HCT116 (cell line): ENCODE measurements around the gene AMBP. TPM values are rescaled to one million over a fixed set of nuclear protein-coding genes. Genes with fewer than 3 reads are reported as not detected.

Experiments used
- ATAC-seq: fragments of 200-7000 bp; cut with Tn5 transposase; 2 replicates; pipeline ENCODE4 v1.9.1; 2020; ENCODE audit warnings: mild to moderate bottlenecking, moderate library complexity
- BruUV-seq: library from RNA; stranded (reverse); fragments of 400-500 nt; replicated peaks from 2 replicates; lab custom pipeline; 2021; lab: Mats Ljungman, UMichigan
- CTCF ChIA-PET: fragments of 300-600 bp; sonication (Branson Sonifier 250); formaldehyde crosslinking; loops from one replicate; lab custom pipeline; 2021; ENCODE audit warnings: antibody characterized with exemption; lab: Charles Lee
- POLR2A ChIA-PET: fragments of 300-600, 350-600 bp; sonication (Branson Sonifier 250); formaldehyde crosslinking; loops from one replicate; lab custom pipeline; 2021; ENCODE audit warnings: antibody characterized with exemption; lab: Charles Lee
- RAD21 ChIA-PET, 2 experiments: fragments of 300-600 bp; sonication (Branson Sonifier 250); formaldehyde crosslinking; loops; one replicate each; lab custom pipeline; 2023; ENCODE audit warnings: low total read pairs in 2 of 2; ENCODE audit not compliant: uncharacterized antibody in 2 of 2, unreplicated experiment in 2 of 2, low non-redundant PET in 1 of 2; lab: Charles Lee
- DNase-seq: peaks from one replicate; pipeline ENCODE4 v3.0.0-alpha.2; 2010; ENCODE audit warnings: low read depth, low spot score
- H2AFZ ChIP-seq: fragments of 200-600 bp; shearing (Covaris generic), sonication (generic); 2 replicates; pipeline ENCODE4 v1.6.1; 2017; ENCODE audit warnings: low read depth, mixed run types, mixed read lengths, antibody characterized with exemption, low read length; ENCODE audit not compliant: poor library complexity, severe bottlenecking
- H3K27ac ChIP-seq: 2 replicates; pipeline ENCODE4 v1.5.1; 2012; ENCODE audit warnings: low read depth, low read length
- H3K27me3 ChIP-seq: fragments of 200-600 bp; sonication (generic); 2 replicates; pipeline ENCODE4 v1.6.1; 2016; ENCODE audit warnings: mixed run types, low read length, mixed read lengths; ENCODE audit not compliant: insufficient read depth
- H3K36me3 ChIP-seq, 2 experiments: fragments of 200-500 bp in 1 of 2; fragments of 200-600 bp in 1 of 2; sonication (Bioruptor generic) in 1 of 2; sonication (generic) in 1 of 2; 2 replicates each; pipeline versions ENCODE4 v1.5.1 to v1.6.1; 2014 to 2016; ENCODE audit warnings: low read length in 2 of 2, inconsistent platforms in 1 of 2, mixed read lengths in 1 of 2, mixed run types in 1 of 2; ENCODE audit not compliant: insufficient read depth in 2 of 2, control insufficient read depth in 1 of 2
- H3K4me1 ChIP-seq, 2 experiments: fragments of 200-600 bp in 1 of 2; sonication (generic) in 1 of 2; 2 replicates each; pipeline versions ENCODE4 v1.5.1 to v1.6.1; 2012 to 2017; ENCODE audit warnings: low read length in 2 of 2, inconsistent platforms in 1 of 2, mild to moderate bottlenecking in 1 of 2, mixed read lengths in 1 of 2, mixed run types in 1 of 2, moderate library complexity in 1 of 2; ENCODE audit not compliant: insufficient read depth in 2 of 2, control insufficient read depth in 1 of 2
- H3K4me2 ChIP-seq: fragments of 200-600 bp; sonication (generic); 2 replicates; pipeline ENCODE4 v1.6.1; 2017; ENCODE audit warnings: mixed run types, low read length, mixed read lengths
- H3K4me3 ChIP-seq, 2 experiments: fragments of 200-600 bp in 1 of 2; sonication (generic) in 1 of 2; replicated peaks in 1 of 2; 2 replicates each; pipeline ENCODE4 v1.5.1; 2011 to 2016; ENCODE audit warnings: low read length in 2 of 2, control low read depth in 1 of 2, low read depth in 1 of 2, mild to moderate bottlenecking in 1 of 2, mixed read lengths in 1 of 2, mixed run types in 1 of 2
- H3K79me2 ChIP-seq: fragments of 200-600 bp; sonication (generic); 2 replicates; pipeline ENCODE4 v1.6.1; 2017; ENCODE audit warnings: mild to moderate bottlenecking, mixed run types, low read length, moderate library complexity, mixed read lengths; ENCODE audit not compliant: insufficient read depth
- H3K9ac ChIP-seq: fragments of 200-600 bp; sonication (generic); 2 replicates; pipeline ENCODE4 v1.6.1; 2016; ENCODE audit warnings: low read length, mixed read lengths
- H3K9me2 ChIP-seq: fragments of 200-600 bp; sonication (generic), shearing (Covaris generic); 2 replicates; pipeline ENCODE4 v1.6.1; 2017; ENCODE audit warnings: mixed run types, mild to moderate bottlenecking, moderate library complexity; ENCODE audit not compliant: insufficient read depth
- H3K9me3 ChIP-seq, 2 experiments: fragments of 200-500 bp in 1 of 2; fragments of 200-600 bp in 1 of 2; sonication (Bioruptor generic) in 1 of 2; sonication (generic) in 1 of 2; 2 replicates each; pipeline ENCODE4 v1.6.1; 2014 to 2017; ENCODE audit warnings: low read length in 2 of 2, mixed read lengths in 2 of 2, inconsistent platforms in 1 of 2, low read depth in 1 of 2, mild to moderate bottlenecking in 1 of 2, mixed run types in 1 of 2, moderate library complexity in 1 of 2; ENCODE audit not compliant: control insufficient read depth in 1 of 2, insufficient read depth in 1 of 2
- H4K20me1 ChIP-seq: fragments of 200-600 bp; sonication (generic), shearing (Covaris generic); 2 replicates; pipeline ENCODE4 v1.6.1; 2017; ENCODE audit warnings: mixed run types, mild to moderate bottlenecking, moderate library complexity; ENCODE audit not compliant: insufficient read depth
- EGR1 ChIP-seq: IDR thresholded peaks from 2 replicates; pipeline ENCODE4 v1.6.1; 2012; ENCODE audit warnings: low read depth
- SIN3A ChIP-seq: IDR thresholded peaks from 2 replicates; pipeline ENCODE4 v1.6.1; 2012; ENCODE audit warnings: low read depth
- YY1 ChIP-seq: IDR thresholded peaks from 2 replicates; pipeline ENCODE4 v1.6.1; 2011; ENCODE audit warnings: low read length, low read depth, moderate library complexity, mild to moderate bottlenecking; ENCODE audit not compliant: insufficient replicate concordance; ENCODE audit errors: extremely low read depth
- ZFX ChIP-seq: fragments of 450-650 bp; IDR thresholded peaks from 2 replicates; pipeline ENCODE4 v1.6.1; 2017
- intact Hi-C: fragments of 100-400 bp; cut with micrococcal nuclease; formaldehyde crosslinking; loops from 2 replicates; pipeline ENCODE4 v1.10.0; 2022
- total RNA-seq: library from RNA; stranded (reverse); gene quantifications from one replicate; pipeline ENCODE4 v1.2.1, GENCODE V29; 2021; ENCODE audit not compliant: unreplicated experiment
- TF ChIP-seq, protein P1 (sequence below): IDR thresholded peaks from 2 replicates; pipeline ENCODE4 v1.6.1; 2011; ENCODE audit warnings: mild to moderate bottlenecking, low read length, moderate library complexity; ENCODE audit not compliant: insufficient replicate concordance; ENCODE audit errors: extremely low read depth
- TF ChIP-seq, protein P2 (sequence below), 3 experiments: fragments of 200-600 bp in 1 of 3; sonication (generic) in 1 of 3; IDR thresholded peaks in 2 of 3; conservative IDR thresholded peaks in 1 of 3; 2 replicates each; pipeline ENCODE4 v1.5.1; 2012 to 2017; ENCODE audit warnings: low read depth in 2 of 3, low read length in 2 of 3, antibody characterized with exemption in 1 of 3, borderline replicate concordance in 1 of 3, control low read depth in 1 of 3, mild to moderate bottlenecking in 1 of 3, mixed read lengths in 1 of 3, mixed run types in 1 of 3, moderate library complexity in 1 of 3; ENCODE audit not compliant: insufficient read depth in 1 of 3

Gene AMBP
- total RNA-seq, 1 experiment from 2014 or later, result 1.9 TPM

DNA sequence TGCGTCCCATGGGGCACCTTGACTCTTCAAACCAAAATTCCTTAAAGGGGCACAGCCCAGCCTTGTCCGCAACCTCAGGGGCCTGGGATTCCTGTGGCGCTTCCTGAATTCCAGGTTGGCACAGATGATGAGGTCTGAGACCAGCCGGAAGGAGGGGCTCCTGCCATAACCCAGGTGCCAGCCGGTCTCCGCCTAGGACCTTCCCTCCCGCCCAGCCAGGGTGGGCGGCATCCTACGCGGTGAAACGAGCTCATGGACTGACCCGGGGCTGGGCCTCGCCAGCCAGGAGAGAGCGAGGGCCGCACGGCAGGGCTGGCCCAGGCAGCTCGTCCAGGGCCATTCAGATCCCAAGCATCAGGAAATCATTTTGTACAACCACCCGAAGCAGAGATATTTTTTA lies 23.0 kb downstream of the AMBP start:
- Histone ChIP-seq H3K27me3 (no peaks in the 10 kb centered on the region), H4K20me1 (no peaks in the 10 kb centered on the region), H3K9me3 (no peaks in the 10 kb centered on the region), H3K36me3 (no peaks in the 10 kb centered on the region), H3K9ac (no peak overlapping the region), H3K79me2 (no peaks in the 10 kb centered on the region), H3K27ac (no peak overlapping the region), H3K4me3 (no peak overlapping the region)
- DNase-seq (no peak), ATAC-seq (no peak)
- CTCF ChIA-PET, result no interaction called here
- no TSS peak for BruUV-seq
- TF ChIP-seq YY1, result no peak
- no peak for TF ChIP-seq EGR1
- TF ChIP-seq, protein P1, sequence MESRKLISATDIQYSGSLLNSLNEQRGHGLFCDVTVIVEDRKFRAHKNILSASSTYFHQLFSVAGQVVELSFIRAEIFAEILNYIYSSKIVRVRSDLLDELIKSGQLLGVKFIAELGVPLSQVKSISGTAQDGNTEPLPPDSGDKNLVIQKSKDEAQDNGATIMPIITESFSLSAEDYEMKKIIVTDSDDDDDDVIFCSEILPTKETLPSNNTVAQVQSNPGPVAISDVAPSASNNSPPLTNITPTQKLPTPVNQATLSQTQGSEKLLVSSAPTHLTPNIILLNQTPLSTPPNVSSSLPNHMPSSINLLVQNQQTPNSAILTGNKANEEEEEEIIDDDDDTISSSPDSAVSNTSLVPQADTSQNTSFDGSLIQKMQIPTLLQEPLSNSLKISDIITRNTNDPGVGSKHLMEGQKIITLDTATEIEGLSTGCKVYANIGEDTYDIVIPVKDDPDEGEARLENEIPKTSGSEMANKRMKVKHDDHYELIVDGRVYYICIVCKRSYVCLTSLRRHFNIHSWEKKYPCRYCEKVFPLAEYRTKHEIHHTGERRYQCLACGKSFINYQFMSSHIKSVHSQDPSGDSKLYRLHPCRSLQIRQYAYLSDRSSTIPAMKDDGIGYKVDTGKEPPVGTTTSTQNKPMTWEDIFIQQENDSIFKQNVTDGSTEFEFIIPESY, result no peak
- TF ChIP-seq ZFX, result no peak
- TF ChIP-seq, protein P2, sequence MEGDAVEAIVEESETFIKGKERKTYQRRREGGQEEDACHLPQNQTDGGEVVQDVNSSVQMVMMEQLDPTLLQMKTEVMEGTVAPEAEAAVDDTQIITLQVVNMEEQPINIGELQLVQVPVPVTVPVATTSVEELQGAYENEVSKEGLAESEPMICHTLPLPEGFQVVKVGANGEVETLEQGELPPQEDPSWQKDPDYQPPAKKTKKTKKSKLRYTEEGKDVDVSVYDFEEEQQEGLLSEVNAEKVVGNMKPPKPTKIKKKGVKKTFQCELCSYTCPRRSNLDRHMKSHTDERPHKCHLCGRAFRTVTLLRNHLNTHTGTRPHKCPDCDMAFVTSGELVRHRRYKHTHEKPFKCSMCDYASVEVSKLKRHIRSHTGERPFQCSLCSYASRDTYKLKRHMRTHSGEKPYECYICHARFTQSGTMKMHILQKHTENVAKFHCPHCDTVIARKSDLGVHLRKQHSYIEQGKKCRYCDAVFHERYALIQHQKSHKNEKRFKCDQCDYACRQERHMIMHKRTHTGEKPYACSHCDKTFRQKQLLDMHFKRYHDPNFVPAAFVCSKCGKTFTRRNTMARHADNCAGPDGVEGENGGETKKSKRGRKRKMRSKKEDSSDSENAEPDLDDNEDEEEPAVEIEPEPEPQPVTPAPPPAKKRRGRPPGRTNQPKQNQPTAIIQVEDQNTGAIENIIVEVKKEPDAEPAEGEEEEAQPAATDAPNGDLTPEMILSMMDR (IDR thresholded peaks at IDR 0.05 in 2 of 3, conservative IDR thresholded peaks at IDR 0.05 in 1 of 3; ENCODE audit: borderline replicate concordance in 1 of 3, insufficient read depth in 1 of 3, low read depth in 2 of 3, low read length in 2 of 3), result no peak
- no peak for TF ChIP-seq SIN3A
- TF ChIP-seq, all 23 proteins: peak for 0
- ChIA-PET RAD21 (no interaction called here), POLR2A (no interaction called here)
- Histone ChIP-seq H2AFZ (no peak overlapping the region), H3K4me2 (no peak overlapping the region), H3K9me2 (no peaks in the 10 kb centered on the region), H3K4me1 (no peaks in the 10 kb centered on the region)
- intact Hi-C loops, result no loop called here
